ENCODE data around the gene QSOX2.

The QSOX2 gene

GRCh38 chr9:136251264-136252115, 5.9 kb upstream of the QSOX2 start:
- no peak overlapping the region for H3K9ac ChIP-seq (ENCODE audit: low read depth, low read length, poor library complexity, severe bottlenecking)
- H3K4me1 ChIP-seq (ENCODE audit: insufficient read depth, low read length, poor library complexity, severe bottlenecking), result no peaks in the 10 kb centered on the region
- no peaks in the 10 kb centered on the region for H3K9me3 ChIP-seq (ENCODE audit: insufficient read depth, low read depth, low read length)
- H3F3A ChIP-seq (ENCODE audit: low read depth), result no peaks in the 10 kb centered on the region
- H3K27me3 ChIP-seq (ENCODE audit: insufficient read depth, low read length, poor library complexity, severe bottlenecking), result no peaks in the 10 kb centered on the region
- H3K36me3 ChIP-seq (ENCODE audit: insufficient read depth, low read length), result no peaks in the 10 kb centered on the region
- H4K20me1 ChIP-seq (ENCODE audit: insufficient read depth, low read length, poor library complexity, severe bottlenecking), result no peaks in the 10 kb centered on the region
- H3K4me3 ChIP-seq (ENCODE audit: low read length, poor library complexity, severe bottlenecking), result no peak overlapping the region
- no peak overlapping the region for H3K4me2 ChIP-seq (ENCODE audit: low read depth, low read length, poor library complexity, severe bottlenecking)
- H2AFZ ChIP-seq (ENCODE audit: low read length), result no peak overlapping the region
- no peaks in the 10 kb centered on the region for H3K9me2 ChIP-seq (replicated peaks; ENCODE audit: low read depth, low read length)
- no peaks in the 10 kb centered on the region for H3K79me2 ChIP-seq (ENCODE audit: insufficient read depth, low read length)
- TF ChIP-seq EZH2phosphoT487 (IDR thresholded peaks at IDR 0.05; ENCODE audit: borderline replicate concordance) (no peak), CTCF (conservative IDR thresholded peaks at IDR 0.05; ENCODE audit: low read length) (no peak)

- no peaks in the 10 kb centered on the region for H3K36me3 ChIP-seq (ENCODE audit: insufficient read depth, low read length)
- TF ChIP-seq CTCF (conservative IDR thresholded peaks at IDR 0.05; ENCODE audit: low read length), result no peak
- TF ChIP-seq EZH2phosphoT487 (IDR thresholded peaks at IDR 0.05; ENCODE audit: borderline replicate concordance), result no peak
- no peaks in the 10 kb centered on the region for H3K9me3 ChIP-seq (ENCODE audit: insufficient read depth, low read depth, low read length)
- H3K9ac ChIP-seq (ENCODE audit: low read depth, low read length, poor library complexity, severe bottlenecking), result no peak overlapping the region
- no peak overlapping the region for H3K4me2 ChIP-seq (ENCODE audit: low read depth, low read length, poor library complexity, severe bottlenecking)
- H3K4me3 ChIP-seq (ENCODE audit: low read length, poor library complexity, severe bottlenecking), result no peak overlapping the region
- H2AFZ ChIP-seq (ENCODE audit: low read length), result no peak overlapping the region
- H4K20me1 ChIP-seq (ENCODE audit: insufficient read depth, low read length, poor library complexity, severe bottlenecking), result no peaks in the 10 kb centered on the region
- H3K4me1 ChIP-seq (ENCODE audit: insufficient read depth, low read length, poor library complexity, severe bottlenecking), result peaks cover 4% of the 10 kb centered on the region
- no peaks in the 10 kb centered on the region for H3K79me2 ChIP-seq (ENCODE audit: insufficient read depth, low read length)
- H3K27me3 ChIP-seq (ENCODE audit: insufficient read depth, low read length, poor library complexity, severe bottlenecking), result no peaks in the 10 kb centered on the region
- no peaks in the 10 kb centered on the region for H3K9me2 ChIP-seq (replicated peaks; ENCODE audit: low read depth, low read length)
- H3F3A ChIP-seq (ENCODE audit: low read depth), result no peaks in the 10 kb centered on the region
Measured at GRCh38 chr9:136250676-136251075, 5.1 kb upstream of the QSOX2 start.

GRCh38 chr9:136249877-136250559, 4.4 kb upstream of the QSOX2 start:
- no peak overlapping the region for H3K4me3 ChIP-seq (ENCODE audit: low read length, poor library complexity, severe bottlenecking)
- no peaks in the 10 kb centered on the region for H3K9me2 ChIP-seq (replicated peaks; ENCODE audit: low read depth, low read length)
- no peaks in the 10 kb centered on the region for H3K9me3 ChIP-seq (ENCODE audit: insufficient read depth, low read depth, low read length)
- H4K20me1 ChIP-seq (ENCODE audit: insufficient read depth, low read length, poor library complexity, severe bottlenecking), result peaks cover 2% of the 10 kb centered on the region
- H3K4me2 ChIP-seq (ENCODE audit: low read depth, low read length, poor library complexity, severe bottlenecking), result no peak overlapping the region
- H3F3A ChIP-seq (ENCODE audit: low read depth), result no peaks in the 10 kb centered on the region
- H2AFZ ChIP-seq (ENCODE audit: low read length), result no peak overlapping the region
- H3K4me1 ChIP-seq (ENCODE audit: insufficient read depth, low read length, poor library complexity, severe bottlenecking), result peaks cover 6% of the 10 kb centered on the region
- no peak for TF ChIP-seq EZH2phosphoT487 (IDR thresholded peaks at IDR 0.05; ENCODE audit: borderline replicate concordance)
- TF ChIP-seq CTCF (conservative IDR thresholded peaks at IDR 0.05; ENCODE audit: low read length), result no peak
- no peaks in the 10 kb centered on the region for H3K36me3 ChIP-seq (ENCODE audit: insufficient read depth, low read length)
- no peak overlapping the region for H3K9ac ChIP-seq (ENCODE audit: low read depth, low read length, poor library complexity, severe bottlenecking)
- H3K79me2 ChIP-seq (ENCODE audit: insufficient read depth, low read length), result peaks cover 2% of the 10 kb centered on the region; the same call in 1 of the 2 replicates
- no peaks in the 10 kb centered on the region for H3K27me3 ChIP-seq (ENCODE audit: insufficient read depth, low read length, poor library complexity, severe bottlenecking)

Data from Loucy (cell line).